ENCODE results near the gene TBC1D3B.
"Not testable (repeated sequence)": the region's sequence is repeated elsewhere in the genome, so short reads cannot be mapped to it uniquely, and the experiment has no call there.

The TBC1D3B gene

DNA sequence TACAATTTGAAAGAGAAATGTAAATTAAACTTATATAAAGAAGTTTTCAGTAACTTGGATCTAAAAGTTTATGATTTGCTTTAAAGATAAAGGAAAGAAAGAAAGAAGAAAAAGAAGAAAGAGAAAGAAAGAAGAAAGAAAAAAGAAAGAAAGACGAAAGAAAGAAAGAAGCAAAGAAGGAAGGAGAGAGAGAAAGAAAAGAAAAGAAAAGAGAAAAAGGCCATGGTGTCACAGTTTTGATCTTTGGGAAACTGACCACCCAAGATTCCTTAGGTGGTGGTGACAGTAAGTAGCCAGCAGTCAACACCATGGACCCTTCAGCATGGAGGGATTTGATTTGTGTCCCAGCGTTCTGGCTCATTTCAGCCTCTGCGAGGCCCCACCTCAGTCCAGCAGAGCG is 24.7 kb upstream of the TBC1D3B start:
- DNase-seq (ENCODE audit: low spot score): not testable (repeated sequence)

- DNase-seq (ENCODE audit: low spot score): no peak
These were observed 22.5 kb upstream of the TBC1D3B start for GRCh38 chr17:36198831-36199465.

DNA sequence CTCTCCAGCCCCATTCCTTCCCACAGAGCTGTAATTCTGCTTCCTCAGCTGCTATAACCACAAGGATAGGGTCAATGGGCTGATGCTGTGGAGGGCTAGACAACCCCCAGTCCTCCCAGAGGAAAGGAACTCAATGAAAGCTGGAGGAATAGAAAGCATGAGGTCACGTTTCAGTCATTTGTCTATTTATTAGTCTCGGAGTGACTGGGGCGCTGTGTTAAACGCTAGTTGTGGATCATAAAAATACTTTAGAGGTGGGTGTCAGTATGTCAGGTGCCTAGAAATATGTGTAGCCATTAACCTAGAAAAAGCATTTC is 20.9 kb upstream of the TBC1D3B start:
- DNase-seq (ENCODE audit: low spot score): no peak

DNA sequence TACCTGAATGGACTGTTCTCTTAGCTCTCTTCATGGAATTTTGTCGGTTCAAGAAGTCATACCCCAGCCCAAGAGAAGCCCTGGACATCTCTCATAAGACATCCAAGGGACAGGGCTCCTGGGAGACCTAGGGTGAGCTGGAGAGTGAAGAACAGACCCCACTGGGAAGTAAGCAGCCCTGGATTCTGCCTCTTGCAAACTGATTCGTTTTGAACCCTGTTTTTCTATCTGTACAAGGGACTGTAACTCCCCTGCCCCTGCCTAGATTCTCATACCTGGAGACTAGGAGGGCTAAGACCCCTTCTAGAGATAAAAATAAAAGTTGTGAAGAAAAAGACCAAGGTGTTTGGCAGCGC is 19.7 kb upstream of the TBC1D3B start:
- no peak for DNase-seq (ENCODE audit: low spot score)

DNA sequence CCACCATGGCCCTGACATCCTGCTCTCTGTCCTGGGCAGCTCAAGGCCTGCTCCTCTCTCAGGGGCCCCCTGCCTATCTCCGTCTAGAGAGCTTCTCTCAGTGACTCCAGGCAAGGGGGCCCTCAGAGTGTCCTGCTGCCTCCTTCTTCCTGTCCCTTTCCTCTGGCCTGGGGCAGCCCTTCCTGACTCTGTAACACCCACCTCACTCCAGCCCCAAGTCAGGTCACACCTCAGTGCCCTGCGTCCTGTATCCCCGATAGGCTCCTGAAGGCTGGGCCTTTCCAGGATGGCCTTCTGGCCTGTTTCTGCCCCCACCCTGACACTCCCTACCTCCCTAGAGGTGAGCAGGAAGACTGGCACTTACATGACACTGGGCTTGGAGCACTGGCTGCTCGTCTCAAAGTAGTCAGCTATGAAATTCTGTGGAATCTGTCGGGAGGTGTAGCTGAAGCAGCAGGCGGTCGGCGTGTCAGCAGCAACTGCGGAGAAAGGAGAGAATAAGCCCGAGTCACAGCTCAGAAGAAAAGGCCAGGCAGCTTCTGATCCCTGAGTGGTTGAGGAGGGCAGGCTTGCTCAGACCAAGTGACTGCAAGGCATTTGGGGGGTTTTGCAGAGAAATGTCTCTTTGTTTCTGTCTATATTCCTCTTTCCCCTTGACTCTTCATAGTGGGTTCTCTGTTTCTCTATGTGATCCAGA is 19.1 kb upstream of the TBC1D3B start:
- DNase-seq (ENCODE audit: low spot score): no peak

GRCh38 chr17:36194832-36195433 is 18.5 kb upstream of the TBC1D3B start:
- not testable (repeated sequence) for DNase-seq (ENCODE audit: low spot score)

- DNase-seq (ENCODE audit: low spot score): not testable (repeated sequence)
These were observed 17.9 kb upstream of the TBC1D3B start for GRCh38 chr17:36194147-36194831.

- no peak for DNase-seq (ENCODE audit: low spot score)
These were observed 16.9 kb upstream of the TBC1D3B start for GRCh38 chr17:36193216-36193775.

- not testable (repeated sequence) for DNase-seq (ENCODE audit: low spot score)
These were observed 14.3 kb upstream of the TBC1D3B start for GRCh38 chr17:36190549-36191330.

DNA sequence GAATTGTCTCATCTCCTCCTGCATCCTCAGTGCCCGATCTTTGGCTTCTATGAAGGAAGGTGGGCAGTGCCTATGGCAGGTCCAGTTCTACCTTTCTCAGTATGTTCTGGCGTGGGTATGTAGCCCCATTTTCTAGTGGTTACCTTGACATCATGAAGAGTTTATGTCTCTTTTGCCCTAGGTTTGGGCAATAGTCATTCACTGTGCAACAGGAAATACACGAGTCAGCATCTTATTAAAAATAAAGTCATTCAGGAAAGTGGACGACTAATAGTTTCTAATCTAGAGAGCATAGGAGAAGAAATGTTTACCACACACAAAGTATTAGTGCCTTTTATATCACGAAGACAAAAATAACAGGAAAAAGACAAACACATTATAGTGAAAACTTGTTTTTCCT is 13.6 kb upstream of the TBC1D3B start:
- DNase-seq (ENCODE audit: low spot score): not testable (repeated sequence)

DNA sequence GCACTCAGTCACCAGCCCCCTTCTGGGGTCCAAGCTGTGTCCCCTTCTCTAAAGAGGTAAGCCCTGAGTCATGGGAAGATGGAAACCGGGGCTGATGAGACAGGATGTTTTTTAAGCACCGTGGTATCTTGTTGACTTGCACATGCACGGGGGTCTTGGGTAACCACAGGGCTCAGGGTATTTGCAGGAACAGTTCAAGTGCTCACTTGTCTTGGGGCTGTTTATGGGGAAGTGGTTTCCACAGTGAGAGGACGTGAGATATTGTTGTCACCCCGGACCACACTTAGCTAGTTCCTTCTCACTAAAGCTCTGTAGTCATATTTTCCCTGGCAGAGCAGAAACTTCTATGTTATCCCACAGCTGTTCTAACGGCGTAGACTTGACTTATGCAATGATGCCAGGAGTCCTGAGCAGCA is 12.5 kb upstream of the TBC1D3B start:
- peak; percentile 52 for DNase-seq (ENCODE audit: low spot score)

- not testable (repeated sequence) for DNase-seq (ENCODE audit: low spot score)
These were observed 11.7 kb upstream of the TBC1D3B start for GRCh38 chr17:36187943-36188665.

GRCh38 chr17:36186810-36187763 is 10.7 kb upstream of the TBC1D3B start:
- not testable (repeated sequence) for DNase-seq (ENCODE audit: low spot score)

DNA sequence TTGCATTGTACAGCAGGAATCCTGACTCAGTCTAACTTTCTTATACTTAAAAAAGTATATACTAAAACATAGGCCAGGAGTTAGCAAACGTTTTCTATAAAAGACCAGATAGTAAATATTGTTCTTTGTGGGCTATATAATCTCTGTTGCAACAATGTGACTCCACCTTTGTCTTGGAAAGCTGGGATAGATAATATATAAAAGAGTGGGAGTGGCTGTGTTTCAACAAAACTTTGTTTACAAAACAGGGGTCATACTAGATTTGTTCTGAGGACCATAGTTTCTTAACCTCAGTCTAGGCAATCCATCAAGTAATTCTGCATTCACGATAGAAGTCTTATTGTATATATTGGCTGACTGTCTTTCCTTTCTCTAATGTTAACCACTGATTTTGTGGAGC is 9.0 kb upstream of the TBC1D3B start:
- DNase-seq (ENCODE audit: low spot score): no peak

DNA sequence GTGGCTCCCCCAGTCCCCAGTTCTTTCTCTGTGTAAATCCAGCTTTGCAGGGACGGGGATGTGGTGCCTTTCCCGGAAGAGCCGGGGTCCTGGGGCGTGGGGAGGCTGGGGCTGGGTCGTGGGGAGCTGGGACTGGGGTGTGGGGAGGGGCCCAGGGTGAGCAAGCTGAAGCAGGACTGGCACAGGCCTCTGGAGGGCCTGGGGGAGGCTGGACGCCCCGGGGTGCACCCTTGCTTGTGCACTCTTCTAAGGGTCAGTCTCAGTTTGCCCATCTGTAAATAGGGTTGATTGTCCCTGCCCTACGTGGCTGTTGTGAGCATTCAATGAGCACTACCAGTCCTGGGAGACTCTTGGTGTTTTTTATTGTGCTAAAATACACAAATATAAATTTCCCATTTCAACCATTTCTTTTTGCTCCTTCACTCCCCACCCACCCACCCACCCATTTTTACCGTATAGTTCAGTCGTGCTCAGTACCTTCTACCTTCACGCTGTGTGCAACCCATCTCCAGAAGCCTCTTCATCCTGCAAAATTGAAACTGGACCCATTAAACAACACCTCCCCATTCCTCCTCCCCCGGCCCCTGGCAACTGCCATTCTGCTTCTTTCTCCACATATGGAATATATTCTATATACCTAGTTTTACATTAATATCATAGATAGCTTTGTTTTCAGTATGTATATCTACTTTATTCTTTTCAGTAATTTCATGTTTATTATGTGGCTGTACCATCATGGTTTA is 7.8 kb upstream of the TBC1D3B start:
- no peak for DNase-seq (ENCODE audit: low spot score)

DNA sequence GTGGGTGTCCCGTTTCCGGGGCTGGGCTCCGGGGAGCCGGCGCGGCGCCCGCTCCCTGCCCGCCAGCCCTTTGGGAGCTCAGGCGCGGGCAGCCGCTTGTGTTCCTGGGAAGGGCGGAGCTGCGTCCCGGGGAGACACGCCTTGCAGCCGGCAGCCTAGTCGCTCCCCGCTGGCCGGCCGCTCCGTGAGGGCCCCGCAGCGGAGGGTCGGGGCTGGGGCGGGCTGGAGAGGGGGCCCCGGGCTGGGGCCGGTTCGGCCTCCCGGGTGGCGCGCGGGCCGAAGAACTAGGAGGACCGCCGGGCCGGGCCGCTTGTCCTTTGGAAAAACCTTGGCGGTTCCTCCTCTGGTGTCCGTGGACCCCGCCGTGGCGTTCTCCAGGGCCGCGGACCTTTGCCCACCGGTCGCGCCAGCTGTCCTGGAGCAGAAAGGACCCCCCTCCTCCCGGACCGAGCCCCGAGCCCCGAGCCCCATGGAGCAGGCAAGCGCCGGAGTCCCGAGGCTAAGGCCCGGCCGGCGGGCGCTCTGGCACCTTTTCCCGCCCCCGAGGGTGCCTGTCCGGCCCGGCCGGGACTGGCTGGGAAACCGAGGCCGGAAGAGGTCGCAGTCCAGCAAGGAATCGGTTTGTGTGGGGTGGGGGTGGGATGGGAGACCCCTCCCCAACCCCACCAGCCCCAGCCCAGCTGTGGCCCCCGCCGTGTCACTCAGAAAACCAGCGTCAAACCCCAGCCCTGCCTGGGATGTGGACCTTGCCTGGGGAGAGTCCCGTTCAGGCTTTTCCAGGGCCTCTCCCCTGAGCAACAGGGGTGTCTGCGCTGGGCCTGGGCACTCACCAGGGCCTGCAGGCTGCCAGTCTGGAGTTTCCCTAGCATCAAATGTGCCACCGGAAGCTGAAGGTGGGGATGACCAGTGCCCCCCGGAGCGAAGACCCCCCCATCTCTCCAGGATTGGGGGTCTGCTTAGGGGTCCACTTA is 6.8 kb upstream of the TBC1D3B start:
- no peak for DNase-seq (ENCODE audit: low spot score)

- no peak for DNase-seq (ENCODE audit: low spot score)
These were observed 6.0 kb upstream of the TBC1D3B start for GRCh38 chr17:36182176-36183000.

All from putamen (tissue), 1 donor.